ENCODE results near the gene COL9A1. TPM values are rescaled to one million over a fixed set of nuclear protein-coding genes. Genes with fewer than 3 reads are reported as not detected.
"Not testable (repeated sequence)": the region's sequence is repeated elsewhere in the genome, so short reads cannot be mapped to it uniquely, and the experiment has no call there.

The COL9A1 gene
- 4.4 TPM for total RNA-seq

GRCh38 chr6:70303034-70303525, at the start of gene COL9A1:
Gene COL9A1 (minus strand): TSS chr6:70303084. CDS start chr6:70302924, 160 bp downstream.
- DNase-seq = no peak

- no peak for DNase-seq
These were observed 48.6 kb upstream of the COL9A1 start for GRCh38 chr6:70351461-70351860.

GRCh38 chr6:70345619-70346018, 42.7 kb upstream of the COL9A1 start:
- DNase-seq = no peak

GRCh38 chr6:70343313-70343712, 40.4 kb upstream of the COL9A1 start:
- no peak for DNase-seq

- DNase-seq = not testable (repeated sequence)
These were observed 36.9 kb upstream of the COL9A1 start for GRCh38 chr6:70339810-70340209.

- DNase-seq = no peak
These were observed 35.9 kb upstream of the COL9A1 start for GRCh38 chr6:70338775-70339174.

- DNase-seq = no peak
These were observed 34.8 kb upstream of the COL9A1 start for GRCh38 chr6:70337743-70338105.

GRCh38 chr6:70336996-70337742, 34.3 kb upstream of the COL9A1 start:
- no peak for DNase-seq

GRCh38 chr6:70327036-70327435, 24.2 kb upstream of the COL9A1 start:
- no peak for DNase-seq

GRCh38 chr6:70325009-70325408, 22.1 kb upstream of the COL9A1 start:
- DNase-seq = no peak

- not testable (repeated sequence) for DNase-seq
These were observed 14.9 kb upstream of the COL9A1 start for GRCh38 chr6:70317799-70318198.

- no peak for DNase-seq
These were observed 12.3 kb upstream of the COL9A1 start for GRCh38 chr6:70315079-70315751.

- no peak for DNase-seq
These were observed 11.4 kb upstream of the COL9A1 start for GRCh38 chr6:70314296-70314695.

- no peak for DNase-seq
These were observed 9.4 kb upstream of the COL9A1 start for GRCh38 chr6:70312165-70312745.

GRCh38 chr6:70310063-70310694, 7.3 kb upstream of the COL9A1 start:
- no peak for DNase-seq

GRCh38 chr6:70309243-70309642, 6.4 kb upstream of the COL9A1 start:
- no peak for DNase-seq

- DNase-seq = not testable (repeated sequence)
These were observed 5.3 kb upstream of the COL9A1 start for GRCh38 chr6:70308142-70308541.

GRCh38 chr6:70307008-70307407, 4.1 kb upstream of the COL9A1 start:
- DNase-seq = no peak

- no peak for DNase-seq
These were observed 1.7 kb upstream of the COL9A1 start for GRCh38 chr6:70304616-70305015.

GRCh38 chr6:70299456-70299855, 3.4 kb downstream of the COL9A1 start:
- no peak for DNase-seq

GRCh38 chr6:70298068-70298467, 4.8 kb downstream of the COL9A1 start:
- no peak for DNase-seq

GRCh38 chr6:70292193-70292592, 10.7 kb downstream of the COL9A1 start:
- no peak for DNase-seq

GRCh38 chr6:70289299-70289698, 13.6 kb downstream of the COL9A1 start:
- DNase-seq = no peak
